ENCODE results near the gene AIRE.
"Not testable (repeated sequence)": the region's sequence is repeated elsewhere in the genome, so short reads cannot be mapped to it uniquely, and the experiment has no call there.

AIRE gene

GRCh38 chr21:44285138-44285992, at the start of gene AIRE:
Gene AIRE, plus strand, starts transcription at chr21:44285876. Its CDS starts 131 bp downstream, at chr21:44286007.
- DNase-seq (ENCODE audit: low read depth in 2 of 2) = no peak

- not testable (repeated sequence) for DNase-seq (ENCODE audit: low read depth in 2 of 2)
Observed at GRCh38 chr21:44240353-44240752, 45.3 kb upstream of the AIRE start.

GRCh38 chr21:44240842-44241241, 44.8 kb upstream of the AIRE start, which contains the start of gene ICOSLG:
Gene ICOSLG, minus strand, starts transcription at chr21:44240943. Its CDS starts 126 bp downstream, at chr21:44240817.
- not testable (repeated sequence) for DNase-seq (ENCODE audit: low read depth in 2 of 2)

- DNase-seq (ENCODE audit: low read depth in 2 of 2) = not testable (repeated sequence)
Observed at GRCh38 chr21:44241281-44241680, 44.4 kb upstream of the AIRE start.

- DNase-seq (ENCODE audit: low read depth in 2 of 2) = not testable (repeated sequence)
Observed at GRCh38 chr21:44243980-44244379, 41.7 kb upstream of the AIRE start.

- not testable (repeated sequence) for DNase-seq (ENCODE audit: low read depth in 2 of 2)
Observed at GRCh38 chr21:44247904-44248303, 37.8 kb upstream of the AIRE start.

- DNase-seq (ENCODE audit: low read depth in 2 of 2) = not testable (repeated sequence)
Observed at GRCh38 chr21:44249204-44250037, 36.3 kb upstream of the AIRE start.

GRCh38 chr21:44253832-44254710, 31.6 kb upstream of the AIRE start:
- no peak for DNase-seq (ENCODE audit: low read depth in 2 of 2)

- no peak for DNase-seq (ENCODE audit: low read depth in 2 of 2)
Observed at GRCh38 chr21:44255511-44255981, 30.1 kb upstream of the AIRE start.

GRCh38 chr21:44258056-44258725, 27.5 kb upstream of the AIRE start:
- no peak for DNase-seq (ENCODE audit: low read depth in 2 of 2)

GRCh38 chr21:44259082-44259705, 26.5 kb upstream of the AIRE start:
- DNase-seq (ENCODE audit: low read depth in 2 of 2) = no peak

GRCh38 chr21:44260066-44260465, 25.6 kb upstream of the AIRE start:
- no peak for DNase-seq (ENCODE audit: low read depth in 2 of 2)

GRCh38 chr21:44260791-44261631, 24.7 kb upstream of the AIRE start:
- DNase-seq (ENCODE audit: low read depth in 2 of 2) = no peak

- DNase-seq (ENCODE audit: low read depth in 2 of 2) = no peak
Observed at GRCh38 chr21:44261675-44262295, 23.9 kb upstream of the AIRE start, which contains the start of gene DNMT3L. Gene DNMT3L, minus strand, starts transcription at chr21:44261897. Its CDS starts 638 bp downstream, at chr21:44261259.

GRCh38 chr21:44262338-44263056, 23.2 kb upstream of the AIRE start:
- no peak for DNase-seq (ENCODE audit: low read depth in 2 of 2)

GRCh38 chr21:44263221-44263760, 22.4 kb upstream of the AIRE start:
- DNase-seq (ENCODE audit: low read depth in 2 of 2) = no peak

- DNase-seq (ENCODE audit: low read depth in 2 of 2) = no peak
Observed at GRCh38 chr21:44263768-44264167, 21.9 kb upstream of the AIRE start.

GRCh38 chr21:44265734-44266270, 19.9 kb upstream of the AIRE start:
- DNase-seq (ENCODE audit: low read depth in 2 of 2) = no peak

Measured in stimulated activated CD8-positive, alpha-beta memory T cell treated with anti-CD3 and anti-CD28 coated beads, Interleukin-7, amount 100 ng/mL, for 4 hours (primary cell).